Measurements from ENCODE around the gene DPP7. TPM values are rescaled to one million over a fixed set of nuclear protein-coding genes. Genes with fewer than 3 reads are reported as not detected.

Gene DPP7
- total and polyA plus RNA-seq, 2 donors from 2014 or later, result 164 to 205 TPM

GRCh38 chr9:137141976-137142936, 27.7 kb upstream of the DPP7 start:
- intact Hi-C loops (cut with DNase I), result no loop called here
- H3K4me1 ChIP-seq (ENCODE audit: control insufficient read depth in 2 of 3, insufficient read depth in 2 of 3, low read depth in 1 of 3, low read length in 3 of 3), result no peaks in the 10 kb centered on the region
- H3K9me3 ChIP-seq (ENCODE audit: control insufficient read depth in 2 of 3, insufficient read depth in 1 of 3, low read length in 3 of 3), result no peaks in the 10 kb centered on the region
- FAIRE-seq (no peak), DNase-seq (no peak)
- H3K9ac ChIP-seq (ENCODE audit: low read length in 3 of 3), result no peak overlapping the region
- H3K4me3 ChIP-seq (ENCODE audit: low read length in 3 of 3), result no peak overlapping the region
- H3K36me3 ChIP-seq (ENCODE audit: control insufficient read depth in 2 of 3, insufficient read depth in 3 of 3, low read length in 3 of 3), result no peaks in the 10 kb centered on the region
- H3K27me3 ChIP-seq (ENCODE audit: control insufficient read depth, insufficient read depth, low read length), result peaks cover 24% of the 10 kb centered on the region
- no peak overlapping the region for H3K27ac ChIP-seq (ENCODE audit: low read depth in 2 of 2, low read length in 2 of 2)
- TF ChIP-seq, protein P1, sequence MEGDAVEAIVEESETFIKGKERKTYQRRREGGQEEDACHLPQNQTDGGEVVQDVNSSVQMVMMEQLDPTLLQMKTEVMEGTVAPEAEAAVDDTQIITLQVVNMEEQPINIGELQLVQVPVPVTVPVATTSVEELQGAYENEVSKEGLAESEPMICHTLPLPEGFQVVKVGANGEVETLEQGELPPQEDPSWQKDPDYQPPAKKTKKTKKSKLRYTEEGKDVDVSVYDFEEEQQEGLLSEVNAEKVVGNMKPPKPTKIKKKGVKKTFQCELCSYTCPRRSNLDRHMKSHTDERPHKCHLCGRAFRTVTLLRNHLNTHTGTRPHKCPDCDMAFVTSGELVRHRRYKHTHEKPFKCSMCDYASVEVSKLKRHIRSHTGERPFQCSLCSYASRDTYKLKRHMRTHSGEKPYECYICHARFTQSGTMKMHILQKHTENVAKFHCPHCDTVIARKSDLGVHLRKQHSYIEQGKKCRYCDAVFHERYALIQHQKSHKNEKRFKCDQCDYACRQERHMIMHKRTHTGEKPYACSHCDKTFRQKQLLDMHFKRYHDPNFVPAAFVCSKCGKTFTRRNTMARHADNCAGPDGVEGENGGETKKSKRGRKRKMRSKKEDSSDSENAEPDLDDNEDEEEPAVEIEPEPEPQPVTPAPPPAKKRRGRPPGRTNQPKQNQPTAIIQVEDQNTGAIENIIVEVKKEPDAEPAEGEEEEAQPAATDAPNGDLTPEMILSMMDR (IDR thresholded peaks at IDR 0.05; ENCODE audit: borderline replicate concordance, extremely low read depth, insufficient read depth), result no peak

- Histone ChIP-seq H3K27me3 (ENCODE audit: control insufficient read depth, insufficient read depth, low read length) (peaks cover 23% of the 10 kb centered on the region), H3K36me3 (ENCODE audit: control insufficient read depth in 2 of 3, insufficient read depth in 3 of 3, low read length in 3 of 3) (no peaks in the 10 kb centered on the region), H3K9ac (ENCODE audit: low read length in 3 of 3) (no peak overlapping the region), H3K4me3 (ENCODE audit: low read length in 3 of 3) (no peak overlapping the region), H3K27ac (ENCODE audit: low read depth in 2 of 2, low read length in 2 of 2) (no peak overlapping the region), H3K9me3 (ENCODE audit: control insufficient read depth in 2 of 3, insufficient read depth in 1 of 3, low read length in 3 of 3) (no peaks in the 10 kb centered on the region), H3K4me1 (ENCODE audit: control insufficient read depth in 2 of 3, insufficient read depth in 2 of 3, low read depth in 1 of 3, low read length in 3 of 3) (no peaks in the 10 kb centered on the region)
- intact Hi-C loops (cut with DNase I), result no loop called here
- DNase-seq (no peak), FAIRE-seq (no peak)
- TF ChIP-seq, protein P1 (IDR thresholded peaks at IDR 0.05; ENCODE audit: borderline replicate concordance, extremely low read depth, insufficient read depth), result no peak
Measured at GRCh38 chr9:137141050-137141810, 26.7 kb upstream of the DPP7 start.

- Histone ChIP-seq H3K27me3 (ENCODE audit: control insufficient read depth, insufficient read depth, low read length) (peaks cover 23% of the 10 kb centered on the region), H3K9ac (ENCODE audit: low read length in 3 of 3) (no peak overlapping the region), H3K36me3 (ENCODE audit: control insufficient read depth in 2 of 3, insufficient read depth in 3 of 3, low read length in 3 of 3) (no peaks in the 10 kb centered on the region), H3K27ac (ENCODE audit: low read depth in 2 of 2, low read length in 2 of 2) (no peak overlapping the region), H3K4me3 (ENCODE audit: low read length in 3 of 3) (no peak overlapping the region), H3K9me3 (ENCODE audit: control insufficient read depth in 2 of 3, insufficient read depth in 1 of 3, low read length in 3 of 3) (no peaks in the 10 kb centered on the region), H3K4me1 (ENCODE audit: control insufficient read depth in 2 of 3, insufficient read depth in 2 of 3, low read depth in 1 of 3, low read length in 3 of 3) (no peaks in the 10 kb centered on the region)
- FAIRE-seq (no peak), DNase-seq (no peak)
- TF ChIP-seq, protein P1 (IDR thresholded peaks at IDR 0.05; ENCODE audit: borderline replicate concordance, extremely low read depth, insufficient read depth), result no peak
- intact Hi-C loops (cut with DNase I), result no loop called here
Measured at GRCh38 chr9:137140151-137141012, 25.8 kb upstream of the DPP7 start.
